ENCODE data around the gene GADD45G. TPM values are rescaled to one million over a fixed set of nuclear protein-coding genes. Genes with fewer than 3 reads are reported as not detected.

Gene GADD45G, protein sequence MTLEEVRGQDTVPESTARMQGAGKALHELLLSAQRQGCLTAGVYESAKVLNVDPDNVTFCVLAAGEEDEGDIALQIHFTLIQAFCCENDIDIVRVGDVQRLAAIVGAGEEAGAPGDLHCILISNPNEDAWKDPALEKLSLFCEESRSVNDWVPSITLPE
- 1.8 and 6.5 TPM in 2 replicates for total RNA-seq

DNA sequence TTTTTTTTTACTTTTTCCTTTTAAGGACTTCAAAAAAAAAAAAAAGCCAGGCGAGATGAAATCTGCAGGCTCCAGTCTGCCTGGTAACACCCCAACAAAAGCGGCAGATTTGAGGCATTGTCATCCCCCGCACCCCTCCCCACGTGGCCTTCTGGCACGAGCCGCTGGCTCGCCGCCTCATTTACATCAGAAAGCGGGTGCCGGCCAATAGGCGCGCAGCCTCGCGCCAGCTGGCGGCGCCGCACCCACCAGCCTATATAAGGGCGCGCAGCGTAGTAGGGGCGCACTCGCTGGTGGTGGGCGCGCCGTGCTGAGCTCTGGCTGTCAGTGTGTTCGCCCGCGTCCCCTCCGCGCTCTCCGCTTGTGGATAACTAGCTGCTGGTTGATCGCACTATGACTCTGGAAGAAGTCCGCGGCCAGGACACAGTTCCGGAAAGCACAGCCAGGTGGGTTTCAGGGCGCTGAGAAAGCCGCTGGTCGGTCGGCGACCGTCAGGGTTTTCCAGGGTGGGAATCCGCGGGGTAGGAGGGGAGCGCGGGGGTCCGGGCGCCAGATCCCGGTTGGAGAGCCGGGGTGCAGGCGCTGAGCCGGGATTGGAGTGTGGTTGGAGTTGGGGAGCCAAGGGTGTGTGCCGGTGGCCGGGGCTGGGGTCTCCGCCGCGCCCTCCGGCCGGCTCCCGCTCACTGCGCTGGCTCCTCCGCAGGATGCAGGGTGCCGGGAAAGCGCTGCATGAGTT is at the start of gene GADD45G:
Gene GADD45G (plus strand): TSS at position 284 of the 736 bp plus-strand sequence. CDS start 110 bp downstream, at position 394.

Other genes starting within 250 kb of the GADD45G start
- gene SEMA4D, start 106.9 kb upstream of the GADD45G start, total RNA-seq, result 0.91 and 5.4 TPM in 2 replicates

Measured in epithelial cell of alveolus of lung (primary cell).